GM18511 (cell line): ENCODE results near the gene CUL4A.
"Not testable (repeated sequence)": the region's sequence is repeated elsewhere in the genome, so short reads cannot be mapped to it uniquely, and the experiment has no call there.

Experiments used
- ATAC-seq: cut with Tn5 transposase; IDR thresholded peaks from one replicate; pipeline ENCODE4 v1.9.1; 2021; ENCODE audit warnings: mild to moderate bottlenecking, moderate library complexity; ENCODE audit not compliant: unreplicated experiment

Gene CUL4A

DNA sequence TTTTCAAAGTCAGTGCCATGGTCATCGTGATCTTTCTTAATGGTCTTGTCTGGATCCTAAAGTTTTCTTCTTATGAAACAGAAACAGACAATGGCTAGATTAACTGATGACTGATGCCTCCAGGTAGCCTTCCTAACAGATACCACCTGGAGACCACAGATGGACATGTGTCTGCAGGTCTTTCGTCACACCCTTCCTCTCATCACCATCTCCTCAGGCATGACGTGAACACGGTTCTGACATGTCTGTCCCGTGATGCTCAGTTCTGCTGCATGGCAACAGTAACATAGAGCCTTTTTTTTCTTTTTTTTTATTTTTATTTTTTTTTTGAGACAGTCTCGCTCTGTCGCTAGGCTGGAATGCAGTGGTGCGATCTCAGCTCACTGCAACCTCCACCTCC, 74.5 kb downstream of the CUL4A start:
- ATAC-seq: no peak

DNA sequence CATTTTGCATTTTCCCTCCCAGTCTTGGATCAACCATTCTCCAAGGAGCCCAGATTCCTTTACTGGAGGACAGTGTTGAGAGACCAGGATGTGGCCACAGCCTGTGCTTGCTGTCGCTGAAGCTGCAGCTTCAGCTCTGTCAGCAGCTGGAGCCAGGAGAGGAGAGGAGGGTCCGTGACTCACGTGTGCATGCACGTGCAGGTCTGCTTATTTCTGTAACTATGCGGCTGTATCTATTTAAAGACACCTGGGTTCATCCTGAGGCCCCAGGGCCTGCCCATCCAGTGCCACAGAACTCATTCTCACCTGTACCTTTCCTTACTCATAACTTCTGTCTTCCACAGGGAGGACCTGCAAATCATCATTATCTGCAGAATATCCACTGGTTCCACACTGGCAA, 79.5 kb downstream of the CUL4A start:
- ATAC-seq: no peak

DNA sequence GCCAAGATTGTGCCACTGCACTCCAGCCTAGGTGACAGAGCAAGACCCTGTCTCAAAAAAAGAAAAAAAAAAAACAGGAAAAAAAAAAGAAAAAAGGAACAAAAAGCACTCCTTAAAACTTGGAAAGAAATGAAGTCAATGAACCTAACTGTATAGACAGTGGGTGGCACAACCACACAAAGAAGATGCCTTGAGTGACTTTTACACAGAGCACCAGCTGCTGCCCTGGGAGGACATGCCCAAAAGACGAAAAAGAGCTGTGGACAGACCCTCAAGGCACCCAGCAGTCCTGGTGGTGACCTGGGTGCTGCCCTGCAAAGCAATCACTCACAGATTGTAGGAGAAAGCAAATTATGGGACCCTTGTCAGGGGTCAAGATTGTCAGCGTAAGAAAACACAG, 81.7 kb downstream of the CUL4A start:
- ATAC-seq: no peak

DNA sequence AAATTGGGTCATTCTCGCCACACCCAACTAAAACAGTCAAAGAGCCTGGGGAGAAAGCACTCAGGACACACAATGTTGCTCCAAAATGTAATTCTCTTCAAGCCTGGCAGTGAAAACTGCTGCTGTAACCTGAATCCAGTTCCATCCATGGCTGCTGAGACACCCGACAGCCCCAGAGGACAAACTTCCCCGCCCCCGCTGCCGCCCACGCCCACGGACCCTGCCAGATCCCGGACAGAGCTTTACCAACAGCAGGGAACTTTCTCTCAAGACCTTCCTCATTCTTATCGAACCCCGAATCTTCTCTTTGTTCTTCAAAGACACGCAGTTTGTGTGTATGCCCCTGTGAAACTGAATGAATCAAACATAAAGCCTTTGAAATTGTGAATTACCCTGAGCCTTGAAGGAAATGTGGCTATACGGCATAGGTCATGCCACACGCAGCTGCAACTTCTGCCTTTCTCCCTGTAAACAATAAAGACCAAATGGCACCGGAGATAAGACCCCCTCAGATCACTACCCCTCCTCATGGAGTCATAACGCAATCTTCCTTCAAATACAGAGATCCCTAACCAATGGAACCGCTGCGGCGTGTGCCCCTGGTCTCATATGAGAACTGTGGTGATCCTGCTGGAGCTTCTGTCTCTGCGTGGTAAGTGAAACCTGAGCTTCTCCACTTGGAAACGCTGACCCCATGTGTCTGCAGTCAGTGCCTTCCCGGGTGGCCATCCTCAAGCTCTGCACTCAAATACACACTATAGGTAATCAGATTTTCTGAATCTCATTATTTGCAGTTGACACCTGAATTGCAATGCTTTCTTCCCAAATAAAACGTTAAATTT, 82.8 kb downstream of the CUL4A start:
- no peak for ATAC-seq

DNA sequence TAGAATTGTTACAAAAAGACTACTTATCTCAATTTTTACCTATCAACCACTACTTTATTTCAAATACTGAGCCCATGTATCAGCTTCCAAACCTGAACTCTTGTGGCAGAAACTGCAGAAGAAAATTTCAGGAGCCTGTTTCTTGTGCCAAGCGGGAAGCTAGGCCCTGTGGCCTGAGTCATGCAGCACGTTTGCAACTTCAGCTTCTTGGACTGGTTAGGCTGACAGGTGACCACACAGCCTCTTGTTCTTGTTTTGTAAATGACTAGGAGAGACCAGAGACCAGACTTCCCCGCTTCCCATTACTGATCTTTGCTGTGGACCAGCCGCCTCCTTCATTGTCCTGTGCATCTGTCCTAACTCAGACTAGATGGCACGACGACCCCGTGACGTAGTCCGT, 84.3 kb downstream of the CUL4A start:
- no peak for ATAC-seq

DNA sequence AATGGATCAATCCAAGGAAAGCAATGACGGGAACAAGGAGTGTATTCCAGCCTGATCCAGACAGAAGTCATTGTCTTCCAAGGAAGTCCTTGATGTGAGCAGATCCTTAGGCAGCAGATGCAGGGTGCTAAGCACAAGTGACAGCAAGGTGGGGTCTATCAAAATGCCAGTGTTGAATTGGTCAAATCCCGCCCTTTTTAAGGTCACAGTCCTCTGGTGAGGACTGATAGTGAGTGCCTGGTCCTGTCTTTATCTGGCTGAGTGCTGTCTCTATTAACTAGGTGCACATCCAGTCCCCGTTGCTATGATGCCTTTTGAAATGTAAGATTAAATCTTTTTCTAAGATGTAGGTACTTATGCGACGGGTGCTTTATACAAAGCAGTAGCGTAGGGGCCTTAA, 86.4 kb downstream of the CUL4A start:
- no peak for ATAC-seq

DNA sequence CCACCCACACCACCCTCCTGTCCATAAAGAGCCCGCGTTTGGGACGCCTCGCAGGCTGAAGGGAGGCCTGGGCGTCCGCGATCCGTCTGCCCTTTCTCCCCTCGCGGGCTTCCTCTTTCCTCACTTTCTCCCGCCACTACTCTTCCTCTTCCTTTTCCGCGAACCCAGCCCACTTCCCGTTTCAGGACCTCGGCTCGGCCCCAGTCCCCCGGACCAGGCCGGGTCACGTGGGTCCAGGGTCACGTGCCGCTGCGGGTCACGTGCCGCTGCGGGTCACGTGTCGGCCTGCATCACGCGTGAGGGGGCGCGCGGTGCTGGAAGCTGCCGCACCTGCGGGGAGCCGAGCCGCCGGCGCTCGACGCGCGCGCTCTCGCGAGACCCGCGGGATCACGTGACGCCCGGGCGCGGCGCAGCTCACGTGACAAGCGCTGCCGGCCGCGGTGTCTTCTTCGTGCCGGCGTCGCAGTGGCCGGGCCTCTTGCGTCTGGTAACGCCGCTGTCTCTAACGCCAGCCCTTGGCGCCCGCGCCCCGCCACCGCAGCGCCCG, 87.5 kb downstream of the CUL4A start, which contains the start of gene LAMP1:
LAMP1 (plus strand) TSS at position 417 of the 547 bp plus-strand sequence. CDS start 196 bp downstream, outside the sequence.
- peak; percentile 85 for ATAC-seq

DNA sequence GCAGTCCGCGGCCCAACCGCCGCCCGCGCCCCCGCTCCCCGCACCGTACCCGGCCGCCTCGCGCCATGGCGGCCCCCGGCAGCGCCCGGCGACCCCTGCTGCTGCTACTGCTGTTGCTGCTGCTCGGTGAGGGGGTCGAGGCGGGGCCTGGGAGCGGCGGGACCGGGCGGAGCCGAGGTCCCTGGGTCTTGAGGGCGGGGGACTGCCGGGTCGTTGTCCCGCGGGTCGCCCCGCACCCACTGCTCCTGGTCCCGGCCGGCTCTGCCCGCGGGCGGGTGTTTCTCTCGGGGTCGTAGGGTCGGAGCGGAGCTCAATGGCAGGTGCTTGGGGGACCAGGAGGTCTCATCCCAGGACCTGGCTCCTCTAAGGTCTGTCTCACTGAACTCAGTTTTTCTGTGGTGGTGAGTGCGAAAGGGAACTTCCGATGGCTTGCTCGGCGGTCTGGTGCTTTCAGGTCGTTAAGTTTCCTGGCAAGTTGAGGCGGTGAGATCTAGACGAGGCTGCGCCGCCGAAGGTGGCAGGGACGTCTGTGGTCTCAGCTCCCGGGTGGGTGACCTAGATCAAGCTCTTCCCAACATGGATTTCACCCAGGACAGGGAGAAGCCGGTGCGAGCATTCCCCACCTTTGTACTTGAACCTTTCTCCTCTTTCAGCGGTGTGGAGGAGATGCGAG, 88.1 kb downstream of the CUL4A start:
- ATAC-seq: peak; percentile 44

DNA sequence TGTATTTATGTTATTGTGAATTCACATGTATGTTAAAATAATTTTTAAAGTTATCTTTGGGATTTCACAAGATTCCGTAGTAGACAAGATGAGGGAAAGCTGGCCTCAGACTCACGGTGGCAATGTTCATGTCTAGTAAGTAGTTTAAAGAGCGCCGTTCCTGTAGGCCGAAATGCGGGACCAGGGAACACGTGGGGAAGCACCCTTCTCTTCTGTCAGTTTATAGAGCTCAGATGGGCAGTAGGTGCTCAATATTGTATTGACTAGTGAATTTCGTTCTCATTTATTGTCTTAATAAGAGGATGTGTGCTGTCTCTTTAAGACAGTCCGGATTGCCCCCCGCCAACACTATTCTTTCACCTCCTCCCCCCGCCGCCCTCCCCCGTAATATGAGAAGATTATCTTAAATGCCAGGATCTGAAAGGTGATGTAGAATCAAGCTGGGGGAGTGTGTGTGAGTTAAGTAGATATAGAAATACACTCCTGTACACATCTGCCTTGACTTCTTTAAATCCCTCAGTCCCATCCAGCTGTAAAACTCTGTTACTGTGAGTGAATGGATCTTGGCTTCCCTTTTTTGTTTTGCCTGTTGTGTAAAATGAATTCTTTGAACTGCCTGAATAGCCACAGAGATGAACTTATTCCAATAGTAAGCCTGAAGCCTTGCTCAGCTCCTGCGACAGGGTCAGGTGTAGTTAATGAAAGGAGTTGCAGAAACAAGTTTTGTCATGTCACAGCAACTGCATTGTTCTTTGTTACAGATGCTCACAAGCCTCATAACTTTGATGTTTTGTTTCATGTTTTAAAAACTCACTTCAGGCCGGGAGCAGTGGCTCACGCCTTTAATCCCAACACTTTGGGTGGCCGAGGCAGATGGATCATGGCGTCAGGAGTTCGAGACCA, 88.9 kb downstream of the CUL4A start:
- no peak for ATAC-seq

DNA sequence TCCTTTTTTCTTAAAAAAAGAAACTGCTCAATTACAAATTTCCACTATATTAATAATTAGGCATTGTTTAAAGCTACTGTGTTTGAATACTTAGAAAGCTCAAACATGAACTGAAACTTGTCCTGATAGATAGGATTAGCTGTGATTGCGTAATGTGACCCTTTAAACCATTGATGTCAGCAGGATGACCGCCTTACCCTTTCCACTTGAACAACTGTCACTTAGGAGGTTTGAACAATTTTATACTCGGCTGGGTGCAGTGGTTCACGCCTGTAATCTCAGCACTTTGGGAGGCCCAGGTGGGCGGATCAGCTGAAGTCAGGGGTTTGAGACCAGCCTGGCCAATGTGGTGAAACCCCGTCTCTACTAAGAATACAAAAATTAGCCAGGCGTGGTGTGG, 90.5 kb downstream of the CUL4A start:
- no peak for ATAC-seq

DNA sequence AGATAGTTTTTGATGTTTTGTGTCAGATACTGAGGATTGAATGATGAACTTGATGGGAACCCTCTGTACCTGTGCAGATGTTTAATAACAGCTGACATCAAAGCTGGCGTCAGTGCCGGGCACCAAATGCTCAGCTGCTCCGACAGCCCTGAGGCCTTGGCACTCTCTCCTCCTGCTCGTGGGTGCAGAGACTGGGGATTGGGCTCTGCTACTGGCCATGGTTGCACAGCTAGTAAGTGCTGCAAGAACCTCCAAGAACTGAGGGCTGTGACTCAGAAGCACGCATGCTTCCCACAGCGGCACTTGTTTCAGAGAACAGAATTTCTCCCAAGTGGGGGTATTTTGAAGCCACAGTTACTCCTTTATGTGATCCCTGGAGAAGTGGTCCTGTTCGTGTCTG, 93.6 kb downstream of the CUL4A start:
- no peak for ATAC-seq

DNA sequence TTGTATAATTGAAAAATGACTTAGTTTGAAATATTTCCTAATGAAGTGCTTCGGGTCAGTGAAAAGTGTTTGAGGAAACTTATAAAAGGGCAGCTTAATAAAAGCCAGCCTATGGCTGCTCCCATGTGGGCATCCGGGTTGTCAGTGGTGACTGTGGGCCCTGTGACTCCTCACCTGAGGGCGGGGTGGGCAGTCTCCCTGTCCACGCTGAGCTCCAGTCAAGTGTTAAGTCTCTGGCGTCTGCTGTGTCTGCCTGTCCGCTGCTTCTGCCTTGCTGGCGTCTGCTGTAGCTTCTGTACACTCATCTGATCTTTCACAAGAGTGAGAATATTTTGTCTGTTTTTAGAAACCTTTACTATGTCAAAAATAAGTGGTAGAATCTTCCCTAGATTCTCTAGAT, 94.7 kb downstream of the CUL4A start:
- no peak for ATAC-seq

DNA sequence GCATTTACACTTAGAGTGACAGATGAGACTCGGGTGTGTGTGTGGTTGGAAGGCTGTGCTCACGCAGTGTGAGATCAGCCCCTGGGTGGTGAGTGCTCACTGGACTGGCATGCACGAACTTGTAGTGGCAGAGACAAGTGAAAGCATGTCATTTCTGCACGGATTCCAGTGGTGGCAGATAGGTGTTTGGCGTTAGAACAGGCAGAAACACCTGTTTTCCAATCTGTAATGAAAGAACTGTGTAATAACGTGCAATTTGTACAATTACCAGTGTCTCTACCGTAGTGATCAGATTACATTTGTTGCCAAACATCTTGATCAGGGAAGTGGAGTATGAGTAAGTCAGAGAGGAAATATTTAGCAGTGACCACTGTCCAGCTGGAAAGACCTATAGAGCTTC, 95.8 kb downstream of the CUL4A start:
- no peak for ATAC-seq

DNA sequence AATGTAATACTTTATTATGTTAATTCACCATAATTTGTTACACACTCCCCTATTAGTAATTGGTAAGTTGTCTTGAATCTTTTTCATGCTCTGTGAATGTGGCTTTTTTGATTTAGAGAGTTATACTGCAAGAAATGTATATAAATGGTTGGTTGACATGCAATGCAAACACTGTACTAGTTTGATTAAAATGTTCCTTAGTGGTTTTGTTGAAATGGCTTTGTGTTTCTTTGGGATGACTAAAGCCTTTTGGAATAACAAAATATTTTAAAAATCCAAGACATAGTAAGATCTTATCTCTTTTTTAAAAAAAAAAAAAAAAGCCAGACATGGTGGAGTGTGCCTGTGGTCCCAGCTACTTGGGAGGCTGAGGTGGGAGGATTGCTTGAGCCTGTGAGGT, 98.1 kb downstream of the CUL4A start:
- no peak for ATAC-seq

DNA sequence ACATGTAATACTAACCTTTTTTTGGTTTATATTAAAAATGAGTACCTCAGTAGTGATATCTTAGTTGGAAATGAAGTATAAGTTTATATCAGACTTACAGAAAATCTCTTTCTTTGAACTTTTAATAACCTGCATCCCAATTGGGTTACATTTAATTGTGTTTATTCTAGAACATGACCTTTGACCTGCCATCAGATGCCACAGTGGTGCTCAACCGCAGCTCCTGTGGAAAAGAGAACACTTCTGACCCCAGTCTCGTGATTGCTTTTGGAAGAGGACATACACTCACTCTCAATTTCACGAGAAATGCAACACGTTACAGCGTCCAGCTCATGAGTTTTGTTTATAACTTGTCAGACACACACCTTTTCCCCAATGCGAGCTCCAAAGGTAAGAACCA, 100.1 kb downstream of the CUL4A start:
- ATAC-seq: no peak

DNA sequence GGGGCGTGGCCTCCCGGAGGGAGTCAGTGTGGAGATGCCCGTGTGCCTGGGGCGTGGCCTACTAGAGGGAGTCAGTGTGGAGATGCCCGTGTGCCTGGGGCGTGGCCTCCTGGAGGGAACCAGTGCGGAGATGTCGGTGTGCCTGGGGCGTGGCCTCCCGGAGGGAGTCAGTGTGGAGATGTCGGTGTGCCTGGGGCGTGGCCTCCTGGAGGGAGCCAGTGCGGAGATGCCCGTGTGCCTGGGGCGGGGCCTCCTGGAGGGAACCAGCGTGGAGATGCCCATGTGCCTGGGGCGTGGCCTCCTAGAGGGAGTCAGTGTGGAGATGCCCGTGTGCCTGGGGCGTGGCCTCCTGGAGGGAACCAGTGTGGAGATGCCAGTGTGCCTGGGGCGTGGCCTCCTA, 104.7 kb downstream of the CUL4A start:
- ATAC-seq: not testable (repeated sequence)

DNA sequence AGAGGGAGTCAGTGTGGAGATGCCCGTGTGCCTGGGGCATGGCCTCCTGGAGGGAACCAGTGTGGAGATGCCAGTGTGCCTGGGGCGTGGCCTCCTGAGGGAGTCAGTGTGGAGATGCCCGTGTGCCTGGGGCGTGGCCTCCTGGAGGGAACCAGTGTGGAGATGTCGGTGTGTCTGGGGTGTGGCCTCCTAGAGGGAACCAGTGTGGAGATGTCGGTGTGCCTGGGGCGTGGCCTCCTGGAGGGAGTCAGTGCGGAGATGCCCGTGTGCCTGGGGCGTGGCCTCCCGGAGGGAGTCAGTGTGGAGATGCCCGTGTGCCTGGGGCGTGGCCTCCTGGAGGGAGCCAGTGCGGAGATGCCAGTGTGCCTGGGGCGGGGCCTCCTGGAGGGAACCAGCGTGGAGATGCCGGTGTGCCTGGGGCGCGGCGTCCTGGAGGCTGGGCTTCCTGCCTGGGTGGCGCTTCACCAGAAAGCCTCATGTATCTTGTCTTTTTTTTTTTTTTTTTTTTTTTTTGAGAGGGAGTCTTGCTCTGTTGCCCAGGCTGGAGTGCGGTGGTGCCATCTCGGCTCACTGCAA, 105.6 kb downstream of the CUL4A start:
- not testable (repeated sequence) for ATAC-seq

DNA sequence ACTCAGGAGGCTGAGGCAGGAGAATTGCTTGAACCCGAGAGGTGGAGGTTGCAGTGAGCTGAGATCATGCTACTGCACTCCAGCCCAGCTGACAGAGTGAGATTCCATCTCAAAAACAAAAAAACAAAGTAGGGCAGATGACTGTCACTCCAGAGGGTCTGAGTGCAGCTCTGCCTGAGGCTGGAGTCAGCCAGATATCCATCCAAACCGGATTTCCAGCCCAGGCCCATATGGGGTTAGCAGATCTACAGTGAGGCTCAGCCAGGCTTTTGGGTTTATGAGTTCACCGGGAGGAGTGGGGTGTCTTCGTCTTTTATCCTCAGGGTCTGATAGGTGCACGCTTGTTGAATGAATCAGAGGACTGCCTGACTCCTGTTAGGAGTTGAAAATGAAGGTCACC, 106.6 kb downstream of the CUL4A start:
- ATAC-seq: no peak
